GM12878 (cell line): ENCODE measurements around the gene TMEM87A. TPM values are rescaled to one million over a fixed set of nuclear protein-coding genes. Genes with fewer than 3 reads are reported as not detected.

ENCODE experiments used
- ATAC-seq: fragments of 200-7000 bp; cut with Tn5 transposase; 3 replicates; pipeline ENCODE4 v1.9.1; 2020; ENCODE audit warnings: mild to moderate bottlenecking, moderate library complexity
- BruUV-seq: library from RNA; stranded (reverse); fragments of 400-500 nt; replicated peaks from 2 replicates; lab custom pipeline; 2021; lab: Mats Ljungman, UMichigan
- CTCF ChIA-PET: fragments of 300-600 bp; sonication (Branson Sonifier 250); formaldehyde crosslinking; extraction: SDS; loops from one replicate; lab custom pipeline; 2021; ENCODE audit warnings: inconsistent platforms; lab: Yijun Ruan, JAX
- POLR2A ChIA-PET: fragments of 350-600 bp; formaldehyde crosslinking; extraction: SDS; loops from one replicate; lab custom pipeline; 2021; ENCODE audit warnings: inconsistent platforms; lab: Charles Lee
- RAD21 ChIA-PET: fragments of 300-600 bp; sonication (Branson Sonifier 250); formaldehyde crosslinking; loops from one replicate; lab custom pipeline; 2023; ENCODE audit warnings: antibody characterized with exemption; ENCODE audit not compliant: unreplicated experiment; lab: Charles Lee
- SMC1A ChIA-PET: fragments of 300-600 bp; sonication (Branson Sonifier 250); formaldehyde crosslinking; loops from one replicate; lab custom pipeline; 2023; ENCODE audit not compliant: unreplicated experiment, uncharacterized antibody; lab: Charles Lee
- DNase-seq: peaks from one replicate; pipeline ENCODE4 v3.0.0-alpha.2; 2011; ENCODE audit warnings: low read depth, low spot score
- FAIRE-seq: peaks from 3 replicates; lab custom pipeline; 2011; peaks lifted over from hg19 to GRCh38; lab: Jason Lieb, UNC
- H2AFZ ChIP-seq: 2 replicates; pipeline ENCODE4 v1.6.0; 2011; ENCODE audit warnings: low read depth, low read length, control low read depth; ENCODE audit not compliant: control insufficient read depth
- H3K27ac ChIP-seq: 2 replicates; pipeline ENCODE4 v1.5.1; 2011; ENCODE audit warnings: control low read depth; ENCODE audit not compliant: control insufficient read depth, insufficient read depth
- H3K27me3 ChIP-seq, 2 experiments: replicated peaks in 1 of 2; 2 replicates each; pipeline versions ENCODE4 v1.6.0 to v1.6.1; 2011; ENCODE audit warnings: low read length in 1 of 2; ENCODE audit not compliant: control insufficient read depth in 2 of 2, insufficient read depth in 2 of 2
- H3K36me3 ChIP-seq, 2 experiments: 2 replicates each; pipeline ENCODE4 v1.5.1; 2011; ENCODE audit warnings: low read length in 1 of 2; ENCODE audit not compliant: control insufficient read depth in 2 of 2, insufficient read depth in 2 of 2
- H3K4me1 ChIP-seq: 2 replicates; pipeline ENCODE4 v1.6.1; 2011; ENCODE audit warnings: mild to moderate bottlenecking, low read length, moderate library complexity, mixed read lengths; ENCODE audit not compliant: control insufficient read depth, insufficient read depth
- H3K4me2 ChIP-seq: 2 replicates; pipeline ENCODE4 v1.6.0; 2011; ENCODE audit warnings: control low read depth; ENCODE audit not compliant: control insufficient read depth, insufficient read depth
- H3K4me3 ChIP-seq: fragments of 200-600 bp; sonication (generic); 2 replicates; pipeline ENCODE4 v1.5.1; 2016
- H3K79me2 ChIP-seq: 2 replicates; pipeline ENCODE4 v1.6.0; 2011; ENCODE audit warnings: low read length; ENCODE audit not compliant: control insufficient read depth, insufficient read depth
- H3K9ac ChIP-seq: 2 replicates; pipeline ENCODE4 v1.8.0; 2011; ENCODE audit warnings: low read length, control low read depth, mixed read lengths; ENCODE audit not compliant: control insufficient read depth, insufficient read depth
- H3K9me3 ChIP-seq: replicated peaks from 3 replicates; pipeline ENCODE4 v1.5.1; 2011; ENCODE audit warnings: mild to moderate bottlenecking, low read length; ENCODE audit not compliant: control insufficient read depth, insufficient read depth
- H4K20me1 ChIP-seq: 2 replicates; pipeline ENCODE4 v1.6.0; 2011; ENCODE audit not compliant: control insufficient read depth, insufficient read depth
- CHD2 ChIP-seq: IDR thresholded peaks from 2 replicates; pipeline ENCODE4 v1.6.1; 2011; ENCODE audit warnings: low read depth, low read length, improper control_type of control experiment, borderline replicate concordance
- CREB1 ChIP-seq: IDR thresholded peaks from 2 replicates; pipeline ENCODE4 v1.6.1; 2012; ENCODE audit warnings: low read depth, mild to moderate bottlenecking, inconsistent platforms
- E4F1 ChIP-seq: fragments of 450-650 bp; IDR thresholded peaks from 2 replicates; pipeline ENCODE4 v1.6.1; 2018; ENCODE audit warnings: borderline replicate concordance, mild to moderate bottlenecking; ENCODE audit not compliant: partially characterized antibody
- ETV6 ChIP-seq, 2 experiments: fragments of 450-650 bp in 1 of 2; IDR thresholded peaks in 1 of 2; conservative IDR thresholded peaks in 1 of 2; 2 replicates each; pipeline ENCODE4 v1.6.1; 2014; ENCODE audit warnings: antibody characterized with exemption in 1 of 2, borderline replicate concordance in 1 of 2, low read depth in 1 of 2, mild to moderate bottlenecking in 1 of 2, moderate library complexity in 1 of 2
- EZH2 ChIP-seq: IDR thresholded peaks from 2 replicates; pipeline ENCODE4 v1.6.1; 2012; ENCODE audit warnings: low read depth, mild to moderate bottlenecking, control low read depth, inconsistent platforms, low read length, borderline replicate concordance; ENCODE audit not compliant: control insufficient read depth
- HDAC2 ChIP-seq: fragments of 200-600 bp; sonication (generic); IDR thresholded peaks from 2 replicates; pipeline ENCODE4 v1.6.1; 2017
- IRF4 ChIP-seq: IDR thresholded peaks from 2 replicates; pipeline ENCODE4 v1.6.1; 2011; ENCODE audit warnings: low read depth, low read length
- MAX ChIP-seq: IDR thresholded peaks from 2 replicates; pipeline ENCODE4 v1.6.1; 2012; ENCODE audit warnings: low read depth, low read length, improper control_type of control experiment
- NRF1 ChIP-seq: conservative IDR thresholded peaks from 2 replicates; pipeline ENCODE4 v1.6.1; 2011; ENCODE audit warnings: mild to moderate bottlenecking, low read depth, low read length, improper control_type of control experiment
- TBL1XR1 ChIP-seq: IDR thresholded peaks from 2 replicates; pipeline ENCODE4 v1.6.1; 2012; ENCODE audit warnings: low read depth, low read length, improper control_type of control experiment
- YBX1 ChIP-seq: fragments of 450-650 bp; IDR thresholded peaks from 2 replicates; pipeline ENCODE4 v1.6.1; 2016; ENCODE audit warnings: antibody characterized with exemption
- ZBTB4 ChIP-seq: fragments of 450-650 bp; formaldehyde crosslinking; IDR thresholded peaks from 2 replicates; pipeline ENCODE4 v1.4.0; 2022; ENCODE audit warnings: mild to moderate bottlenecking, moderate library complexity
- ZNF207 ChIP-seq: fragments of 450-650 bp; IDR thresholded peaks from 2 replicates; pipeline ENCODE4 v1.6.1; 2014; ENCODE audit warnings: antibody characterized with exemption, mild to moderate bottlenecking, borderline replicate concordance
- WGBS: methylation state at CpG from one replicate; pipeline ENCODE4 v1.1.6; 2016; ENCODE audit warnings: low lambda C conversion rate; ENCODE audit not compliant: insufficient replicate concordance, insufficient coverage; ENCODE audit errors: missing lambda C conversion rate; 5-methylcytosine and 5-hydroxymethylcytosine counted together
- in situ Hi-C: fragments of 300-500 bp; cut with MboI; formaldehyde crosslinking; loops from 9 replicates; pipeline ENCODE4 v1.14.3; 2018; ENCODE audit warnings: mixed read lengths
- intact Hi-C: fragments of 100-400 bp; cut with micrococcal nuclease; formaldehyde crosslinking; loops from one replicate; pipeline ENCODE4 v1.14.2; 2022; ENCODE audit not compliant: unreplicated experiment
- polyA plus RNA-seq, 11 experiments: library from polyadenylated mRNA; depleted of rRNA in 4 of 11; unstranded in 6 of 11; stranded (reverse) in 5 of 11; fragments of >200 nt; fragmentation: Nextera tagmentation in 4 of 11; fragmentation: Illumina TruSeq in 1 of 11; extraction: Ambion mirVana in 4 of 11; extraction: Trizol in 1 of 11; gene quantifications; 1 replicate in 1 of 11; 2 replicates in 10 of 11; pipeline versions ENCODE4 v1.2.1 to v1.2.3, GENCODE V29; 2011 to 2016; ENCODE audit warnings: inconsistent platforms in 2 of 11, missing spikeins in 2 of 11, low read depth in 1 of 11
- total RNA-seq, 4 experiments: library from RNA; depleted of rRNA in 3 of 4; stranded (reverse); fragments of >200 nt in 3 of 4; fragmentation: Illumina TruSeq in 1 of 4; extraction: Trizol in 1 of 4; gene quantifications; 2 replicates each; pipeline versions ENCODE4 v1.2.1 to v1.2.3, GENCODE V29; 2013 to 2021

TMEM87A gene
- total and polyA plus RNA-seq, 10 of the 15 experiments (the other 5 are each of a cell fraction or from before 2014, with no cell fraction given), result 18.2 to 53.2 (median 33.4) TPM

GRCh38 chr15:42287931-42288330 is 14.7 kb upstream of the TMEM87A start:
- no peak for FAIRE-seq
- Histone ChIP-seq H3K9me3 (no peaks in the 10 kb centered on the region), H3K4me3 (no peak overlapping the region), H3K4me1 (no peaks in the 10 kb centered on the region), H3K36me3 (no peaks in the 10 kb centered on the region; a peak in 1 of 4 replicates), H4K20me1 (no peaks in the 10 kb centered on the region), H3K9ac (no peak overlapping the region), H2AFZ (no peak overlapping the region), H3K27me3 (no peaks in the 10 kb centered on the region), H3K27ac (no peak overlapping the region), H3K79me2 (no peaks in the 10 kb centered on the region), H3K4me2 (no peak overlapping the region)
- BruUV-seq, result no TSS peak
- ChIA-PET RAD21 (no interaction called here), CTCF (interaction anchor here (1.1 kb wide), 1 partner anchor 590 kb away, joined by 3 read pairs; no protein-coding TSS in a partner anchor), POLR2A (no interaction called here), SMC1A (no interaction called here)
- TF ChIP-seq IRF4 (no peak), NRF1 (no peak), TBL1XR1 (no peak), MAX (no peak), ETV6 (conservative IDR thresholded peaks at IDR 0.05 in 1 of 2, IDR thresholded peaks at IDR 0.05 in 1 of 2; ENCODE audit: borderline replicate concordance in 1 of 2, low read depth in 1 of 2) (no peak), EZH2 (no peak), YBX1 (no peak), CREB1 (no peak), E4F1 (no peak), CHD2 (no peak), ZNF207 (no peak), ZBTB4 (CRISPR knock-in tag) (no peak), HDAC2 (no peak)
- no peak for ATAC-seq
- in situ Hi-C loops (no loop called here), intact Hi-C loops (no loop called here)
- no peak for DNase-seq
- whole genome bisulfite sequencing, result 89% methylated on average over 4 of the region's 4 CpGs
